RKO (cell line): Measurements from ENCODE around the gene CUL4A.
A peak's percentile ranks its signal among the peaks of the same experiment; 100 is the strongest.
"Not testable (repeated sequence)": the region's sequence is repeated elsewhere in the genome, so short reads cannot be mapped to it uniquely, and the experiment has no call there.

Source experiments
- DNase-seq: peaks from one replicate; pipeline ENCODE4 v3.0.0-alpha.2; 2016; ENCODE audit warnings: low spot score

Gene CUL4A

DNA sequence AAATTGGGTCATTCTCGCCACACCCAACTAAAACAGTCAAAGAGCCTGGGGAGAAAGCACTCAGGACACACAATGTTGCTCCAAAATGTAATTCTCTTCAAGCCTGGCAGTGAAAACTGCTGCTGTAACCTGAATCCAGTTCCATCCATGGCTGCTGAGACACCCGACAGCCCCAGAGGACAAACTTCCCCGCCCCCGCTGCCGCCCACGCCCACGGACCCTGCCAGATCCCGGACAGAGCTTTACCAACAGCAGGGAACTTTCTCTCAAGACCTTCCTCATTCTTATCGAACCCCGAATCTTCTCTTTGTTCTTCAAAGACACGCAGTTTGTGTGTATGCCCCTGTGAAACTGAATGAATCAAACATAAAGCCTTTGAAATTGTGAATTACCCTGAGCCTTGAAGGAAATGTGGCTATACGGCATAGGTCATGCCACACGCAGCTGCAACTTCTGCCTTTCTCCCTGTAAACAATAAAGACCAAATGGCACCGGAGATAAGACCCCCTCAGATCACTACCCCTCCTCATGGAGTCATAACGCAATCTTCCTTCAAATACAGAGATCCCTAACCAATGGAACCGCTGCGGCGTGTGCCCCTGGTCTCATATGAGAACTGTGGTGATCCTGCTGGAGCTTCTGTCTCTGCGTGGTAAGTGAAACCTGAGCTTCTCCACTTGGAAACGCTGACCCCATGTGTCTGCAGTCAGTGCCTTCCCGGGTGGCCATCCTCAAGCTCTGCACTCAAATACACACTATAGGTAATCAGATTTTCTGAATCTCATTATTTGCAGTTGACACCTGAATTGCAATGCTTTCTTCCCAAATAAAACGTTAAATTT lies 82.8 kb downstream of the CUL4A start:
- DNase-seq = peak; percentile 40

- no peak for DNase-seq
These were observed 84.3 kb downstream of the CUL4A start for GRCh38 chr13:113293686-113294085.

DNA sequence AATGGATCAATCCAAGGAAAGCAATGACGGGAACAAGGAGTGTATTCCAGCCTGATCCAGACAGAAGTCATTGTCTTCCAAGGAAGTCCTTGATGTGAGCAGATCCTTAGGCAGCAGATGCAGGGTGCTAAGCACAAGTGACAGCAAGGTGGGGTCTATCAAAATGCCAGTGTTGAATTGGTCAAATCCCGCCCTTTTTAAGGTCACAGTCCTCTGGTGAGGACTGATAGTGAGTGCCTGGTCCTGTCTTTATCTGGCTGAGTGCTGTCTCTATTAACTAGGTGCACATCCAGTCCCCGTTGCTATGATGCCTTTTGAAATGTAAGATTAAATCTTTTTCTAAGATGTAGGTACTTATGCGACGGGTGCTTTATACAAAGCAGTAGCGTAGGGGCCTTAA lies 86.4 kb downstream of the CUL4A start:
- DNase-seq = no peak

GRCh38 chr13:113296823-113297369 lies 87.5 kb downstream of the CUL4A start, which contains the start of gene LAMP1:
LAMP1 (plus strand) TSS chr13:113297239; CDS start chr13:113297435, 196 bp downstream.
- peak; percentile 95 for DNase-seq

GRCh38 chr13:113297370-113298042 lies 88.1 kb downstream of the CUL4A start:
- DNase-seq = peak; percentile 30

DNA sequence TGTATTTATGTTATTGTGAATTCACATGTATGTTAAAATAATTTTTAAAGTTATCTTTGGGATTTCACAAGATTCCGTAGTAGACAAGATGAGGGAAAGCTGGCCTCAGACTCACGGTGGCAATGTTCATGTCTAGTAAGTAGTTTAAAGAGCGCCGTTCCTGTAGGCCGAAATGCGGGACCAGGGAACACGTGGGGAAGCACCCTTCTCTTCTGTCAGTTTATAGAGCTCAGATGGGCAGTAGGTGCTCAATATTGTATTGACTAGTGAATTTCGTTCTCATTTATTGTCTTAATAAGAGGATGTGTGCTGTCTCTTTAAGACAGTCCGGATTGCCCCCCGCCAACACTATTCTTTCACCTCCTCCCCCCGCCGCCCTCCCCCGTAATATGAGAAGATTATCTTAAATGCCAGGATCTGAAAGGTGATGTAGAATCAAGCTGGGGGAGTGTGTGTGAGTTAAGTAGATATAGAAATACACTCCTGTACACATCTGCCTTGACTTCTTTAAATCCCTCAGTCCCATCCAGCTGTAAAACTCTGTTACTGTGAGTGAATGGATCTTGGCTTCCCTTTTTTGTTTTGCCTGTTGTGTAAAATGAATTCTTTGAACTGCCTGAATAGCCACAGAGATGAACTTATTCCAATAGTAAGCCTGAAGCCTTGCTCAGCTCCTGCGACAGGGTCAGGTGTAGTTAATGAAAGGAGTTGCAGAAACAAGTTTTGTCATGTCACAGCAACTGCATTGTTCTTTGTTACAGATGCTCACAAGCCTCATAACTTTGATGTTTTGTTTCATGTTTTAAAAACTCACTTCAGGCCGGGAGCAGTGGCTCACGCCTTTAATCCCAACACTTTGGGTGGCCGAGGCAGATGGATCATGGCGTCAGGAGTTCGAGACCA lies 88.9 kb downstream of the CUL4A start:
- DNase-seq = peak; percentile 41

GRCh38 chr13:113299951-113300350 lies 90.5 kb downstream of the CUL4A start:
- DNase-seq = no peak

GRCh38 chr13:113302986-113303385 lies 93.6 kb downstream of the CUL4A start:
- DNase-seq = no peak

GRCh38 chr13:113304121-113304520 lies 94.7 kb downstream of the CUL4A start:
- DNase-seq = no peak

DNA sequence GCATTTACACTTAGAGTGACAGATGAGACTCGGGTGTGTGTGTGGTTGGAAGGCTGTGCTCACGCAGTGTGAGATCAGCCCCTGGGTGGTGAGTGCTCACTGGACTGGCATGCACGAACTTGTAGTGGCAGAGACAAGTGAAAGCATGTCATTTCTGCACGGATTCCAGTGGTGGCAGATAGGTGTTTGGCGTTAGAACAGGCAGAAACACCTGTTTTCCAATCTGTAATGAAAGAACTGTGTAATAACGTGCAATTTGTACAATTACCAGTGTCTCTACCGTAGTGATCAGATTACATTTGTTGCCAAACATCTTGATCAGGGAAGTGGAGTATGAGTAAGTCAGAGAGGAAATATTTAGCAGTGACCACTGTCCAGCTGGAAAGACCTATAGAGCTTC lies 95.8 kb downstream of the CUL4A start:
- DNase-seq = no peak

GRCh38 chr13:113307491-113307890 lies 98.1 kb downstream of the CUL4A start:
- DNase-seq = no peak

- no peak for DNase-seq
These were observed 100.1 kb downstream of the CUL4A start for GRCh38 chr13:113309473-113309872.

- DNase-seq = not testable (repeated sequence)
These were observed 104.7 kb downstream of the CUL4A start for GRCh38 chr13:113314112-113314511.

DNA sequence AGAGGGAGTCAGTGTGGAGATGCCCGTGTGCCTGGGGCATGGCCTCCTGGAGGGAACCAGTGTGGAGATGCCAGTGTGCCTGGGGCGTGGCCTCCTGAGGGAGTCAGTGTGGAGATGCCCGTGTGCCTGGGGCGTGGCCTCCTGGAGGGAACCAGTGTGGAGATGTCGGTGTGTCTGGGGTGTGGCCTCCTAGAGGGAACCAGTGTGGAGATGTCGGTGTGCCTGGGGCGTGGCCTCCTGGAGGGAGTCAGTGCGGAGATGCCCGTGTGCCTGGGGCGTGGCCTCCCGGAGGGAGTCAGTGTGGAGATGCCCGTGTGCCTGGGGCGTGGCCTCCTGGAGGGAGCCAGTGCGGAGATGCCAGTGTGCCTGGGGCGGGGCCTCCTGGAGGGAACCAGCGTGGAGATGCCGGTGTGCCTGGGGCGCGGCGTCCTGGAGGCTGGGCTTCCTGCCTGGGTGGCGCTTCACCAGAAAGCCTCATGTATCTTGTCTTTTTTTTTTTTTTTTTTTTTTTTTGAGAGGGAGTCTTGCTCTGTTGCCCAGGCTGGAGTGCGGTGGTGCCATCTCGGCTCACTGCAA lies 105.6 kb downstream of the CUL4A start:
- DNase-seq = not testable (repeated sequence)

- DNase-seq = no peak
These were observed 106.6 kb downstream of the CUL4A start for GRCh38 chr13:113315992-113316391.
